ENCODE measurements around the gene VWDE. TPM values are rescaled to one million over a fixed set of nuclear protein-coding genes. Genes with fewer than 3 reads are reported as not detected.

VWDE gene
- polyA plus RNA-seq, 2 of the 4 experiments (the other 2 are of a cell fraction), result 1.2 to 2.4 TPM

GRCh38 chr7:12431886-12432556 is 28.4 kb upstream of the VWDE start (continued):
- no peak for TF ChIP-seq BCL3 (IDR thresholded peaks at IDR 0.05)

GRCh38 chr7:12425311-12425710 is 21.6 kb upstream of the VWDE start:
- DNase-seq (ENCODE audit: low read depth in 1 of 2, low spot score in 1 of 2), result no peak
- Histone ChIP-seq H3K4me2 (no peak overlapping the region), H3K27ac (no peak overlapping the region), H3K9me3 (peaks cover 12% of the 10 kb centered on the region; the same call in 2 of the 3 replicates), H3K4me1 (peaks cover 26% of the 10 kb centered on the region), H3K4me3 (no peak overlapping the region)
- no peak for FAIRE-seq
- ChIA-PET POLR2A (no interaction called here), CTCF (no interaction called here)
- 37% methylated on average over 1 of the region's 1 CpG for WGBS (ENCODE audit: missing lambda C conversion rate)
- no peak for ATAC-seq
- no peak for TF ChIP-seq ZSCAN20 (CRISPR knock-in tag; IDR thresholded peaks at IDR 0.05)
- no peak for TF ChIP-seq RNF2 (IDR thresholded peaks at IDR 0.05; ENCODE audit: borderline replicate concordance, low read depth)
- no peak for TF ChIP-seq FOXS1 (CRISPR knock-in tag; IDR thresholded peaks at IDR 0.05)
- TF ChIP-seq USF2 (IDR thresholded peaks at IDR 0.05), result no peak

DNA sequence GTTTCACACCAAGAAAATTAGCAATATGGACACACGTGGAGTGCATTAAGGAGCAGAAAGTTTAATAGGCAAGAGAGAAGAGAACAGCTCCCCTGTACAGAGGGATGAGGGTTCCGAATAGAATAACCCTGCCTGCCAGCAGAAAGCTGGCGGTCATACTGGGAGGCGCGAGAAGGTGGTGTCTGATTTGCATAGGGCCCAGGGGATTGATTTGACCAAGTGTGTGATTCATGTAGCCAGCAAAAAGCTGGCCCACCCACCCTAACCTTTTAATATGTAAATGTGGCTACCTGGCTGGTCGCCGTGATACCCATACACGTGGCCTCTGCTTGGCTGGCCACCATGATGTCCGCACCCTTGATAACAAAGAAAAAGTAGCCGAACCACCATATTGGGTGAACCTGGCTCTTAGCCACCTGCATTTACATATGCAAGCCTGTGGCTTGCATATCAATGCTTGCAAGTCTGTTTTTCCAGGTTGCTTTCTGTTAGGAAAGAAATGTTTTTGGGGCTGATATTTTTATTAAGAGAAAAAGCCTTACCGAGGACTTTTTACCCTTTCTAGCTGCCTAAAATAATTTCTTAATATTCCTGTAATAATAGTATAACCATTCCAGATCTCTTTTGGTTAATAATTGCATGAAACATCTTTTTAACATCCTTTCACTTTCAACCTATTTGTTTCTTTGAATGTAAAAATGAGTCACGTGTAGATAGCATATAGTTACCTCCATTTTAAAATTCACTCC is 20.5 kb upstream of the VWDE start:
- Histone ChIP-seq H3K4me2 (peak overlapping the region; percentile 60), H3K9me3 (peaks cover 12% of the 10 kb centered on the region; the same call in 2 of the 3 replicates), H3K4me3 (no peak overlapping the region), H3K27ac (peak overlapping the region; percentile 22 to 84; a peak in 4 of 6 replicates), H3K4me1 (peaks cover 26% of the 10 kb centered on the region)
- peak; percentile 51 to 56; a peak in 4 of 6 replicates for ATAC-seq
- WGBS (ENCODE audit: missing lambda C conversion rate), result 77% methylated on average over 12 of the region's 12 CpGs
- ChIA-PET POLR2A (no interaction called here), CTCF (interaction anchor here (1.6 to 2.3 kb wide), 3 partner anchors 10 to 35 kb away, joined by 3 to 8 read pairs (median 7); no protein-coding TSS in a partner anchor)
- no peak for TF ChIP-seq HOXB13 (CRISPR knock-in tag; IDR thresholded peaks at IDR 0.05; ENCODE audit: low read depth)
- TF ChIP-seq, protein P1, sequence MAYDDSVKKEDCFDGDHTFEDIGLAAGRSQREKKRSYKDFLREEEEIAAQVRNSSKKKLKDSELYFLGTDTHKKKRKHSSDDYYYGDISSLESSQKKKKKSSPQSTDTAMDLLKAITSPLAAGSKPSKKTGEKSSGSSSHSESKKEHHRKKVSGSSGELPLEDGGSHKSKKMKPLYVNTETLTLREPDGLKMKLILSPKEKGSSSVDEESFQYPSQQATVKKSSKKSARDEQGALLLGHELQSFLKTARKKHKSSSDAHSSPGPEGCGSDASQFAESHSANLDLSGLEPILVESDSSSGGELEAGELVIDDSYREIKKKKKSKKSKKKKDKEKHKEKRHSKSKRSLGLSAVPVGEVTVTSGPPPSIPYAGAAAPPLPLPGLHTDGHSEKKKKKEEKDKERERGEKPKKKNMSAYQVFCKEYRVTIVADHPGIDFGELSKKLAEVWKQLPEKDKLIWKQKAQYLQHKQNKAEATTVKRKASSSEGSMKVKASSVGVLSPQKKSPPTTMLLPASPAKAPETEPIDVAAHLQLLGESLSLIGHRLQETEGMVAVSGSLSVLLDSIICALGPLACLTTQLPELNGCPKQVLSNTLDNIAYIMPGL (CRISPR knock-in tag; IDR thresholded peaks at IDR 0.05; ENCODE audit: borderline replicate concordance), result no peak
- TF ChIP-seq MAX (IDR thresholded peaks at IDR 0.05), result peak; percentile 3; the same call in 1 of the 2 replicates
- no peak for TF ChIP-seq NR3C1 (IDR thresholded peaks at IDR 0.05)
- no peak for FAIRE-seq
- no peak for DNase-seq (ENCODE audit: low read depth in 1 of 2, low spot score in 1 of 2)

DNA sequence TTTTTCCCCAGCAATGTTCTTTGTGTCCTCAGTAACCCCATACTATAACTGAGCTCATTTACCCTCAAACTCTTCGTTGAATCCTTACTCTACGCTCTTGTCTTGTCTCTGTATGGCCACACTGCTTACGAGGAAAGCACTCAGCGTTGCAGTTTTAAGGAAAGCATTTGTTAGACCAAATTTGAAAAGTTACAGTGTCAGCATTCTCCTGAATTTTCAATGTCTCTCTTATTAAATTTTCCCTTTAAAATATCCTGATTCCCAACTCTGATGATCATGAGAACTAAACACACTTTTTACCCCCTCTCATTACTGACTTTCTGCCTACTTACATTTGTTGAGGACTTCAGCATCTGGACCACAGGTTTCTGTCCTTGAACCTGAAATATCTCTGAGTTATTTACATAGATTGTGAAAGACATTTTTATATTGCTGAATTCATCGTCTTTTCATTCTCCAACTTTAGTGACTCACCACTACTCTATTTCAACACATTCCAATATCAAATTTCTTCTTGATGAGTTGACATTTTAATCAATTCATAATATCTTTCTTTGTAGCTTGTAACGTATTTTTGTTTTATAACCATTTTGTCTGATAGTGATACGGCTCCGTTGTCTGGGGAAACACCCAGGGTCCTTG is 19.8 kb upstream of the VWDE start:
- POLR2A ChIA-PET, result no interaction called here
- Histone ChIP-seq H3K4me2 (peak overlapping the region; percentile 60), H3K27ac (peak overlapping the region; percentile 61 to 84), H3K4me1 (peaks cover 26% of the 10 kb centered on the region), H3K4me3 (no peak overlapping the region), H3K9me3 (peaks cover 12% of the 10 kb centered on the region; the same call in 2 of the 3 replicates)
- TF ChIP-seq CEBPB (IDR thresholded peaks at IDR 0.05), result peak; percentile 84 to 93
- peak; percentile 7; the same call in 1 of the 2 replicates for TF ChIP-seq MAX (IDR thresholded peaks at IDR 0.05)
- TF ChIP-seq HES2 (IDR thresholded peaks at IDR 0.05), result peak; percentile 58
- TF ChIP-seq JUNB (IDR thresholded peaks at IDR 0.05), result peak; percentile 85
- TF ChIP-seq PHF8 (IDR thresholded peaks at IDR 0.05; ENCODE audit: borderline replicate concordance, low read depth), result no peak
- TF ChIP-seq FOSL2 (IDR thresholded peaks at IDR 0.05), result peak; percentile 75
- peak; percentile 83 for TF ChIP-seq FOSL2 (CRISPR knock-in tag; IDR thresholded peaks at IDR 0.05)
- 0 out of 5 replicates have a peak, but pooled peaks of 1 of the 2 experiments have one; percentile 32 for TF ChIP-seq EP300 (IDR thresholded peaks at IDR 0.05)
- peak; percentile 62 for TF ChIP-seq MAFK (IDR thresholded peaks at IDR 0.05; ENCODE audit: partially characterized antibody)
- TF ChIP-seq, protein P2, sequence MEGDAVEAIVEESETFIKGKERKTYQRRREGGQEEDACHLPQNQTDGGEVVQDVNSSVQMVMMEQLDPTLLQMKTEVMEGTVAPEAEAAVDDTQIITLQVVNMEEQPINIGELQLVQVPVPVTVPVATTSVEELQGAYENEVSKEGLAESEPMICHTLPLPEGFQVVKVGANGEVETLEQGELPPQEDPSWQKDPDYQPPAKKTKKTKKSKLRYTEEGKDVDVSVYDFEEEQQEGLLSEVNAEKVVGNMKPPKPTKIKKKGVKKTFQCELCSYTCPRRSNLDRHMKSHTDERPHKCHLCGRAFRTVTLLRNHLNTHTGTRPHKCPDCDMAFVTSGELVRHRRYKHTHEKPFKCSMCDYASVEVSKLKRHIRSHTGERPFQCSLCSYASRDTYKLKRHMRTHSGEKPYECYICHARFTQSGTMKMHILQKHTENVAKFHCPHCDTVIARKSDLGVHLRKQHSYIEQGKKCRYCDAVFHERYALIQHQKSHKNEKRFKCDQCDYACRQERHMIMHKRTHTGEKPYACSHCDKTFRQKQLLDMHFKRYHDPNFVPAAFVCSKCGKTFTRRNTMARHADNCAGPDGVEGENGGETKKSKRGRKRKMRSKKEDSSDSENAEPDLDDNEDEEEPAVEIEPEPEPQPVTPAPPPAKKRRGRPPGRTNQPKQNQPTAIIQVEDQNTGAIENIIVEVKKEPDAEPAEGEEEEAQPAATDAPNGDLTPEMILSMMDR (IDR thresholded peaks at IDR 0.05), result no peak
- peak; percentile 60; the same call in 1 of the 2 replicates for TF ChIP-seq GATA3 (IDR thresholded peaks at IDR 0.05; ENCODE audit: borderline replicate concordance)
- no peak for TF ChIP-seq EHMT2 (IDR thresholded peaks at IDR 0.05; ENCODE audit: low read depth)
- CTCF ChIA-PET, result interaction anchor here (0.9 to 2.3 kb wide), 4 partner anchors 10 to 56 kb away, joined by 3 to 8 read pairs (median 5); no protein-coding TSS in a partner anchor
- peak; percentile 60 to 62; a peak in 5 of 6 replicates for ATAC-seq
- WGBS (ENCODE audit: missing lambda C conversion rate), result 44% methylated on average over 8 of the region's 8 CpGs
- DNase-seq (ENCODE audit: low read depth in 1 of 2, low spot score in 1 of 2), result peak in 1 of 2 experiments; percentile 38
- no peak for FAIRE-seq
